ENCODE results near the gene SGPP2. TPM values are rescaled to one million over a fixed set of nuclear protein-coding genes. Genes with fewer than 3 reads are reported as not detected.

The SGPP2 gene
- total and polyA plus RNA-seq, 2 donors (not counting 3 experiments of a cell fraction or from before 2014, with no cell fraction given), result not detected

DNA sequence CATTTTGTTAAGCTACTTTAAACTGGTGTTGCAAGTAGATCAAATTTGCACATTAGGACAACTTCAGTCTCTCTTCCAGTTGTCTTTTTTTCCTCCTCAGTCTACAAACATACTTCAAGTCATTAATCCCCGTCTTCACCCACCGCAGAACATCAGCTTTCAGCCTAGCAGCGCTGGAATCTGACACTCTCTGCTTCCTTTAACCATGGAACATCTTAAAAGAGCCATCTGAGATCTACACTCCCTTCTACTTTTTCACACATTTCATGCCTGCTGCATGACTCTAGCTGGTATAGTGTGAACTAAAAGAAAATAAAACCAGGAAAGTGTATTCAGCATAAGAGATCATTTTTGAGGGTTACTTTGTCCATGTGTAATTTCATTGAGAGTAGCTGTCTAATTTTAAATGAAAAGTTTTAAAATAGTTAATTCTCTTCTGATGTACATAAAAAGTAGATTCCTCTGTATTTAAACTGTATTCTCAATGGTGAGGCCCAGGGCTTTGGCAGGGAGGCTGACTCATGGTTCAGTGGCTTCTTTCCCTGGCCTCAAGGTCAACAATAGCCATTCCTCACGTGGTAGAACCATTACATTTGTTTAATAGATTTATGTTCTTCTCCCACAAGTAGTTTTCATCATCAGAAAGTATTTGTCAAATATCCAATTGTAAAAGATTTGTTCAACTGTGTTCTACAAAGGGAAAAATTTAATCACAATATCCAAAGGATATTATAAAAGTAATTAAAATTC, 16.5 kb downstream of the SGPP2 start:
- Histone ChIP-seq H4K20me1 (replicated peaks; ENCODE audit: control insufficient read depth, extremely low read depth, insufficient read depth, low read length) (no peaks in the 10 kb centered on the region), H3K9ac (replicated peaks; ENCODE audit: extremely low read depth, insufficient read depth, low read length) (no peak overlapping the region), H3K4me1 (ENCODE audit: control insufficient read depth, extremely low read depth, insufficient read depth, low read length) (no peaks in the 10 kb centered on the region), H3K79me2 (ENCODE audit: control insufficient read depth, insufficient read depth, low read length) (no peaks in the 10 kb centered on the region), H3K9me3 (replicated peaks; ENCODE audit: control insufficient read depth, insufficient read depth, low read length) (no peaks in the 10 kb centered on the region), H3K9me1 (replicated peaks; ENCODE audit: control insufficient read depth, extremely low read depth, insufficient read depth, low read length) (no peaks in the 10 kb centered on the region), H3K4me3 (replicated peaks in 1 of 3; ENCODE audit: insufficient read depth in 1 of 3, low read depth in 1 of 3, low read length in 3 of 3) (no peak overlapping the region), H3K27me3 (ENCODE audit: control insufficient read depth in 2 of 2, insufficient read depth in 2 of 2, low read length in 2 of 2) (no peaks in the 10 kb centered on the region), H2AFZ (ENCODE audit: low read depth, low read length) (no peak overlapping the region), H3K4me2 (ENCODE audit: insufficient read depth, low read length) (no peak overlapping the region), H3K36me3 (ENCODE audit: control insufficient read depth in 2 of 2, extremely low read depth in 1 of 2, insufficient read depth in 2 of 2, low read length in 2 of 2) (no peaks in the 10 kb centered on the region), H3K27ac (ENCODE audit: insufficient read depth, low read depth, low read length) (no peak overlapping the region)
- DNase-seq (ENCODE audit: low read depth, low spot score) (peak; percentile 9), FAIRE-seq (no peak)
- no TSS peak for BruUV-seq (replicated peaks)
- no peak for TF ChIP-seq MYC (IDR thresholded peaks at IDR 0.05; ENCODE audit: low read depth, low read length)
- TF ChIP-seq POLR2A (IDR thresholded peaks at IDR 0.05; ENCODE audit: low read depth, low read length), result no peak
- TF ChIP-seq EZH2 (IDR thresholded peaks at IDR 0.05; ENCODE audit: borderline replicate concordance, low read depth, low read length, severe bottlenecking), result no peak
- no peak for TF ChIP-seq JUN (IDR thresholded peaks at IDR 0.05; ENCODE audit: borderline replicate concordance, insufficient read depth, insufficient read length, low read depth)
- no peak for TF ChIP-seq MAX (IDR thresholded peaks at IDR 0.05; ENCODE audit: insufficient read depth, insufficient read length)
- no peak for TF ChIP-seq GATA2 (IDR thresholded peaks at IDR 0.05; ENCODE audit: insufficient read depth, insufficient read length, low read depth, low read length)
- TF ChIP-seq FOS (IDR thresholded peaks at IDR 0.05; ENCODE audit: borderline replicate concordance, insufficient read depth, low read length), result peak; percentile 27
- TF ChIP-seq, protein P1, sequence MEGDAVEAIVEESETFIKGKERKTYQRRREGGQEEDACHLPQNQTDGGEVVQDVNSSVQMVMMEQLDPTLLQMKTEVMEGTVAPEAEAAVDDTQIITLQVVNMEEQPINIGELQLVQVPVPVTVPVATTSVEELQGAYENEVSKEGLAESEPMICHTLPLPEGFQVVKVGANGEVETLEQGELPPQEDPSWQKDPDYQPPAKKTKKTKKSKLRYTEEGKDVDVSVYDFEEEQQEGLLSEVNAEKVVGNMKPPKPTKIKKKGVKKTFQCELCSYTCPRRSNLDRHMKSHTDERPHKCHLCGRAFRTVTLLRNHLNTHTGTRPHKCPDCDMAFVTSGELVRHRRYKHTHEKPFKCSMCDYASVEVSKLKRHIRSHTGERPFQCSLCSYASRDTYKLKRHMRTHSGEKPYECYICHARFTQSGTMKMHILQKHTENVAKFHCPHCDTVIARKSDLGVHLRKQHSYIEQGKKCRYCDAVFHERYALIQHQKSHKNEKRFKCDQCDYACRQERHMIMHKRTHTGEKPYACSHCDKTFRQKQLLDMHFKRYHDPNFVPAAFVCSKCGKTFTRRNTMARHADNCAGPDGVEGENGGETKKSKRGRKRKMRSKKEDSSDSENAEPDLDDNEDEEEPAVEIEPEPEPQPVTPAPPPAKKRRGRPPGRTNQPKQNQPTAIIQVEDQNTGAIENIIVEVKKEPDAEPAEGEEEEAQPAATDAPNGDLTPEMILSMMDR (IDR thresholded peaks at IDR 0.05; ENCODE audit: extremely low read depth in 1 of 2, insufficient read depth in 1 of 2, low read depth in 1 of 2, low read length in 2 of 2), result no peak
- dilution Hi-C loops (cut with MboI; ENCODE audit: extremely low pct_ligation_motif_present, low sequenced_read_pairs) (no loop called here), intact Hi-C loops (cut with micrococcal nuclease) (no loop called here)
- ChIA-PET POLR2A (no interaction called here), CTCF (no interaction called here)
